Stimulated activated CD4-positive, alpha-beta T cell treated with anti-CD3 and anti-CD28 coated beads, Interleukin-15, amount 100 ng/mL, for 24 hours (primary cell): Measurements from ENCODE around the gene MYDGF.
A peak's percentile ranks its signal among the peaks of the same experiment; 100 is the strongest.
"Not testable (repeated sequence)": the region's sequence is repeated elsewhere in the genome, so short reads cannot be mapped to it uniquely, and the experiment has no call there.

Source experiments
- DNase-seq: peaks from one replicate; pipeline ENCODE4 v3.0.0-alpha.2; 2020

The MYDGF gene

GRCh38 chr19:4669723-4670480 lies at the start of gene MYDGF:
Gene MYDGF, minus strand, starts transcription at chr19:4670342. Its CDS starts 8 bp downstream, at chr19:4670334.
- DNase-seq: peak; percentile 97

- DNase-seq: no peak
Measured at GRCh38 chr19:4719499-4719866, 49.3 kb upstream of the MYDGF start.

- DNase-seq: no peak
Measured at GRCh38 chr19:4717966-4718701, 48.0 kb upstream of the MYDGF start.

- no peak for DNase-seq
Measured at GRCh38 chr19:4717191-4717965, 47.2 kb upstream of the MYDGF start.

- DNase-seq: no peak
Measured at GRCh38 chr19:4715529-4716221, 45.5 kb upstream of the MYDGF start.

GRCh38 chr19:4715178-4715528 lies 45.0 kb upstream of the MYDGF start:
- DNase-seq: not testable (repeated sequence)

GRCh38 chr19:4714016-4714415 lies 43.9 kb upstream of the MYDGF start:
- DNase-seq: no peak

- no peak for DNase-seq
Measured at GRCh38 chr19:4713384-4713951, 43.3 kb upstream of the MYDGF start.

GRCh38 chr19:4712771-4713170 lies 42.6 kb upstream of the MYDGF start:
- no peak for DNase-seq

GRCh38 chr19:4711211-4711610 lies 41.1 kb upstream of the MYDGF start:
- no peak for DNase-seq

GRCh38 chr19:4710281-4710600 lies 40.1 kb upstream of the MYDGF start:
- DNase-seq: no peak

GRCh38 chr19:4709440-4710280 lies 39.5 kb upstream of the MYDGF start:
- no peak for DNase-seq

GRCh38 chr19:4707956-4708650 lies 38.0 kb upstream of the MYDGF start:
- DNase-seq: no peak

- no peak for DNase-seq
Measured at GRCh38 chr19:4707322-4707721, 37.2 kb upstream of the MYDGF start.

GRCh38 chr19:4705413-4706131 lies 35.4 kb upstream of the MYDGF start:
- DNase-seq: no peak

- DNase-seq: no peak
Measured at GRCh38 chr19:4704317-4704673, 34.2 kb upstream of the MYDGF start.

- DNase-seq: no peak
Measured at GRCh38 chr19:4703671-4704316, 33.7 kb upstream of the MYDGF start.

- no peak for DNase-seq
Measured at GRCh38 chr19:4702764-4703163, 32.6 kb upstream of the MYDGF start.

GRCh38 chr19:4701557-4701956 lies 31.4 kb upstream of the MYDGF start:
- no peak for DNase-seq

- DNase-seq: no peak
Measured at GRCh38 chr19:4700693-4700970, 30.5 kb upstream of the MYDGF start.
